HepG2 (cell line): ENCODE measurements around the gene DUS1L. TPM values are rescaled to one million over a fixed set of nuclear protein-coding genes. Genes with fewer than 3 reads are reported as not detected.

Experiments used
- GATAD2A ChIP-seq: IDR thresholded peaks from 2 replicates; pipeline ENCODE4 v1.6.1; 2016
- HCFC1 ChIP-seq: fragments of 150-350 bp; IDR thresholded peaks from 2 replicates; pipeline ENCODE4 v1.6.1; 2014; ENCODE audit warnings: low read depth, low read length
- HNRNPH1 ChIP-seq: fragments of 200-400 bp; formaldehyde crosslinking; optimal IDR thresholded peaks from 2 replicates; pipeline ENCODE3; 2017; ENCODE audit warnings: mild to moderate bottlenecking, low read depth, low read length
- NCOA2 ChIP-seq: sonication (generic); formaldehyde crosslinking; IDR thresholded peaks from 2 replicates; pipeline ENCODE4 v1.8.0; 2022; ENCODE audit warnings: inconsistent platforms
- NFRKB ChIP-seq: fragments of 450-650 bp; IDR thresholded peaks from 2 replicates; pipeline ENCODE4 v1.6.1; 2017
- NR0B2 ChIP-seq: sonication (generic); formaldehyde crosslinking; IDR thresholded peaks from 2 replicates; pipeline ENCODE4 v1.4.0; 2020; ENCODE audit warnings: mild to moderate bottlenecking, missing genetic modification reagents
- PCBP2 ChIP-seq: fragments of 200-400 bp; formaldehyde crosslinking; optimal IDR thresholded peaks from 2 replicates; pipeline ENCODE3; 2018; ENCODE audit warnings: low read length, low read depth; ENCODE audit not compliant: poor library complexity, severe bottlenecking
- PLRG1 ChIP-seq: fragments of 450-650 bp; conservative IDR thresholded peaks from 2 replicates; pipeline ENCODE4 v1.6.1; 2016
- RELA ChIP-seq: sonication (generic); formaldehyde crosslinking; IDR thresholded peaks from 2 replicates; pipeline ENCODE4 v1.4.0; 2020; ENCODE audit warnings: missing genetic modification reagents
- REPIN1 ChIP-seq: sonication (generic); formaldehyde crosslinking; IDR thresholded peaks from 2 replicates; pipeline ENCODE4 v1.8.0; 2022; ENCODE audit warnings: missing genetic modification reagents, low read depth, mild to moderate bottlenecking, borderline replicate concordance
- TGIF2 ChIP-seq: IDR thresholded peaks from 2 replicates; pipeline ENCODE4 v1.6.1; 2016; ENCODE audit warnings: control low read depth, missing compliant biosample characterization
- U2AF2 ChIP-seq: fragments of 200-400 bp; formaldehyde crosslinking; IDR thresholded peaks from 2 replicates; pipeline ENCODE4 v1.6.1; 2017; ENCODE audit warnings: low read depth, mild to moderate bottlenecking, low read length
- ZBTB10 ChIP-seq: sonication (generic); formaldehyde crosslinking; IDR thresholded peaks from 2 replicates; pipeline ENCODE4 v1.4.0; 2020; ENCODE audit warnings: missing genetic modification reagents, borderline replicate concordance
- ZNF225 ChIP-seq: sonication (generic); formaldehyde crosslinking; IDR thresholded peaks from 2 replicates; pipeline ENCODE4 v1.4.0; 2020; ENCODE audit warnings: mild to moderate bottlenecking, missing genetic modification reagents
- ZNF557 ChIP-seq: sonication (generic); formaldehyde crosslinking; IDR thresholded peaks from 2 replicates; pipeline ENCODE4 v1.4.0; 2020; ENCODE audit warnings: missing genetic modification reagents
- ZNF687 ChIP-seq: sonication (generic); formaldehyde crosslinking; IDR thresholded peaks from 2 replicates; pipeline ENCODE4 v1.5.1; 2020; ENCODE audit warnings: mild to moderate bottlenecking, missing genetic modification reagents, moderate library complexity
- ZNF704 ChIP-seq: sonication (generic); formaldehyde crosslinking; IDR thresholded peaks from 2 replicates; pipeline ENCODE4 v1.8.1; 2023; ENCODE audit warnings: mild to moderate bottlenecking, inconsistent platforms, moderate library complexity, missing genetic modification reagents, borderline replicate concordance
- ZNF792 ChIP-seq: IDR thresholded peaks from 2 replicates; pipeline ENCODE4 v1.6.1; 2016
- polyA plus RNA-seq, 8 experiments: library from polyadenylated mRNA; depleted of rRNA in 3 of 8; stranded (reverse) in 7 of 8; unstranded in 1 of 8; fragments of >200 nt; fragmentation: Illumina TruSeq in 4 of 8; extraction: Trizol in 4 of 8; gene quantifications; 2 replicates each; pipeline versions ENCODE4 v1.2.1 to v1.2.3, GENCODE V29; 2011 to 2016; ENCODE audit warnings: low read depth in 4 of 8, missing spikeins in 1 of 8, mixed read lengths in 1 of 8; ENCODE audit not compliant: insufficient read depth in 1 of 8
- total RNA-seq, 5 experiments: library from RNA; depleted of rRNA; stranded (reverse); fragments of >200 nt; fragmentation: Illumina TruSeq; extraction: Trizol; gene quantifications; 2 replicates each; pipeline ENCODE4 v1.2.3, GENCODE V29; 2016; ENCODE audit warnings: low read depth in 1 of 5
- TF ChIP-seq, protein P1 (sequence below): sonication (generic); formaldehyde crosslinking; IDR thresholded peaks from 2 replicates; pipeline ENCODE4 v1.4.0; 2020; ENCODE audit warnings: missing genetic modification reagents

Gene DUS1L
- total and polyA plus RNA-seq, 2 of the 13 experiments (the other 11 are each of a cell fraction or from before 2014, with no cell fraction given) = 81.0 to 109 TPM

GRCh38 chr17:82056729-82057621 lies 8.6 kb downstream of the DUS1L start (continued):
- TF ChIP-seq ZNF557 (CRISPR knock-in tag) (no peak), ZNF792 (peak; percentile 73; the same call in 1 of the 2 replicates), PLRG1 (no peak), NCOA2 (CRISPR knock-in tag) (no peak; the same call in 1 of the 2 replicates), HNRNPH1 (no peak), U2AF2 (no peak), GATAD2A (CRISPR knock-in tag) (0 out of 2 replicates have a peak, but pooled peaks have one; percentile 34), ZBTB10 (CRISPR knock-in tag) (no peak), HCFC1 (no peak), RELA (CRISPR knock-in tag) (0 out of 2 replicates have a peak, but pooled peaks have one; percentile 24), ZNF687 (CRISPR knock-in tag) (peak; percentile 100), ZNF704 (CRISPR knock-in tag) (no peak), REPIN1 (peak; percentile 69; the same call in 1 of the 2 replicates), ZNF225 (CRISPR knock-in tag) (peak; percentile 17; the same call in 1 of the 2 replicates), PCBP2 (no peak), NR0B2 (CRISPR knock-in tag) (0 out of 2 replicates have a peak, but pooled peaks have one; percentile 13), NFRKB (no peak), TGIF2 (CRISPR knock-in tag) (peak; percentile 64; the same call in 1 of the 2 replicates)
- TF ChIP-seq, protein P1, sequence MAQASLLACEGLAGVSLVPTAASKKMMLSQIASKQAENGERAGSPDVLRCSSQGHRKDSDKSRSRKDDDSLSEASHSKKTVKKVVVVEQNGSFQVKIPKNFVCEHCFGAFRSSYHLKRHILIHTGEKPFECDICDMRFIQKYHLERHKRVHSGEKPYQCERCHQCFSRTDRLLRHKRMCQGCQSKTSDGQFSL (CRISPR knock-in tag) = peak; percentile 95
